ENCODE results near the gene MGAT5B. TPM values are rescaled to one million over a fixed set of nuclear protein-coding genes. Genes with fewer than 3 reads are reported as not detected.

MGAT5B gene
- total RNA-seq, 1 experiment from 2014 or later: 4.4 TPM

GRCh38 chr17:76912421-76913164 lies 44.4 kb downstream of the MGAT5B start:
- no peak for ATAC-seq
- Histone ChIP-seq H3K4me1 (ENCODE audit: control insufficient read depth in 1 of 2, insufficient read depth in 2 of 2, low read length in 2 of 2) (no peaks in the 10 kb centered on the region), H3K79me2 (ENCODE audit: insufficient read depth, low read length) (no peaks in the 10 kb centered on the region), H4K20me1 (ENCODE audit: insufficient read depth) (no peaks in the 10 kb centered on the region), H3K9me3 (ENCODE audit: control insufficient read depth in 1 of 2, insufficient read depth in 1 of 2, low read depth in 1 of 2, low read length in 2 of 2) (no peaks in the 10 kb centered on the region), H3K27me3 (ENCODE audit: insufficient read depth, low read length) (peaks cover 5% of the 10 kb centered on the region; the same call in 1 of the 2 replicates), H3K36me3 (ENCODE audit: control insufficient read depth in 1 of 2, insufficient read depth in 2 of 2, low read length in 2 of 2) (no peaks in the 10 kb centered on the region), H3K27ac (ENCODE audit: low read depth, low read length) (no peak overlapping the region), H3K9me2 (ENCODE audit: insufficient read depth) (no peaks in the 10 kb centered on the region), H3K9ac (ENCODE audit: low read length) (no peak overlapping the region), H3K4me2 (ENCODE audit: low read length) (no peak overlapping the region), H3K4me3 (replicated peaks in 1 of 2; ENCODE audit: low read depth in 1 of 2, low read length in 2 of 2) (no peak overlapping the region), H2AFZ (ENCODE audit: low read depth, low read length, poor library complexity, severe bottlenecking) (no peak overlapping the region)
- ChIA-PET POLR2A (no interaction called here), CTCF (no interaction called here), RAD21 (ENCODE audit: low non-redundant PET in 1 of 2, low total read pairs in 2 of 2, uncharacterized antibody in 2 of 2, unreplicated experiment in 2 of 2) (no interaction called here)
- TF ChIP-seq JUND (IDR thresholded peaks at IDR 0.05): no peak
- TF ChIP-seq ZNF274 (IDR thresholded peaks at IDR 0.05; ENCODE audit: low read depth, low read length): no peak
- TF ChIP-seq, protein P1, sequence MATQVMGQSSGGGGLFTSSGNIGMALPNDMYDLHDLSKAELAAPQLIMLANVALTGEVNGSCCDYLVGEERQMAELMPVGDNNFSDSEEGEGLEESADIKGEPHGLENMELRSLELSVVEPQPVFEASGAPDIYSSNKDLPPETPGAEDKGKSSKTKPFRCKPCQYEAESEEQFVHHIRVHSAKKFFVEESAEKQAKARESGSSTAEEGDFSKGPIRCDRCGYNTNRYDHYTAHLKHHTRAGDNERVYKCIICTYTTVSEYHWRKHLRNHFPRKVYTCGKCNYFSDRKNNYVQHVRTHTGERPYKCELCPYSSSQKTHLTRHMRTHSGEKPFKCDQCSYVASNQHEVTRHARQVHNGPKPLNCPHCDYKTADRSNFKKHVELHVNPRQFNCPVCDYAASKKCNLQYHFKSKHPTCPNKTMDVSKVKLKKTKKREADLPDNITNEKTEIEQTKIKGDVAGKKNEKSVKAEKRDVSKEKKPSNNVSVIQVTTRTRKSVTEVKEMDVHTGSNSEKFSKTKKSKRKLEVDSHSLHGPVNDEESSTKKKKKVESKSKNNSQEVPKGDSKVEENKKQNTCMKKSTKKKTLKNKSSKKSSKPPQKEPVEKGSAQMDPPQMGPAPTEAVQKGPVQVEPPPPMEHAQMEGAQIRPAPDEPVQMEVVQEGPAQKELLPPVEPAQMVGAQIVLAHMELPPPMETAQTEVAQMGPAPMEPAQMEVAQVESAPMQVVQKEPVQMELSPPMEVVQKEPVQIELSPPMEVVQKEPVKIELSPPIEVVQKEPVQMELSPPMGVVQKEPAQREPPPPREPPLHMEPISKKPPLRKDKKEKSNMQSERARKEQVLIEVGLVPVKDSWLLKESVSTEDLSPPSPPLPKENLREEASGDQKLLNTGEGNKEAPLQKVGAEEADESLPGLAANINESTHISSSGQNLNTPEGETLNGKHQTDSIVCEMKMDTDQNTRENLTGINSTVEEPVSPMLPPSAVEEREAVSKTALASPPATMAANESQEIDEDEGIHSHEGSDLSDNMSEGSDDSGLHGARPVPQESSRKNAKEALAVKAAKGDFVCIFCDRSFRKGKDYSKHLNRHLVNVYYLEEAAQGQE (IDR thresholded peaks at IDR 0.05; ENCODE audit: low read depth): no peak
- TF ChIP-seq TCF7L2 (IDR thresholded peaks at IDR 0.05; ENCODE audit: borderline replicate concordance, extremely low read depth, insufficient read depth, insufficient read length): no peak
- TF ChIP-seq, protein P2, sequence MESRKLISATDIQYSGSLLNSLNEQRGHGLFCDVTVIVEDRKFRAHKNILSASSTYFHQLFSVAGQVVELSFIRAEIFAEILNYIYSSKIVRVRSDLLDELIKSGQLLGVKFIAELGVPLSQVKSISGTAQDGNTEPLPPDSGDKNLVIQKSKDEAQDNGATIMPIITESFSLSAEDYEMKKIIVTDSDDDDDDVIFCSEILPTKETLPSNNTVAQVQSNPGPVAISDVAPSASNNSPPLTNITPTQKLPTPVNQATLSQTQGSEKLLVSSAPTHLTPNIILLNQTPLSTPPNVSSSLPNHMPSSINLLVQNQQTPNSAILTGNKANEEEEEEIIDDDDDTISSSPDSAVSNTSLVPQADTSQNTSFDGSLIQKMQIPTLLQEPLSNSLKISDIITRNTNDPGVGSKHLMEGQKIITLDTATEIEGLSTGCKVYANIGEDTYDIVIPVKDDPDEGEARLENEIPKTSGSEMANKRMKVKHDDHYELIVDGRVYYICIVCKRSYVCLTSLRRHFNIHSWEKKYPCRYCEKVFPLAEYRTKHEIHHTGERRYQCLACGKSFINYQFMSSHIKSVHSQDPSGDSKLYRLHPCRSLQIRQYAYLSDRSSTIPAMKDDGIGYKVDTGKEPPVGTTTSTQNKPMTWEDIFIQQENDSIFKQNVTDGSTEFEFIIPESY (IDR thresholded peaks at IDR 0.05; ENCODE audit: extremely low read depth, insufficient replicate concordance, low read length): no peak
- no peak for TF ChIP-seq POLR2A (IDR thresholded peaks at IDR 0.05; ENCODE audit: borderline replicate concordance, extremely low read depth, insufficient read depth, insufficient read length)
- DNase-seq (ENCODE audit: low read depth, low spot score): no peak
- BruUV-seq (replicated peaks): no TSS peak
- intact Hi-C loops (cut with micrococcal nuclease): no loop called here
